Thymus (tissue), 2 donors: ENCODE data around the gene RHEB. TPM values are rescaled to one million over a fixed set of nuclear protein-coding genes. Genes with fewer than 3 reads are reported as not detected.

Experiments
- polyA plus RNA-seq: library from polyadenylated mRNA; stranded (reverse); fragments of 200-250 nt; gene quantifications from one replicate; pipeline ENCODE4 v1.2.3, GENCODE V29; 2013
- total RNA-seq: library from RNA; stranded (reverse); fragments of 120-200 nt; gene quantifications from one replicate; pipeline ENCODE4 v1.2.4, GENCODE V29; 2013
- donor health status: healthy.

Gene RHEB
- total and polyA plus RNA-seq, 2 donors = 90.8 to 115 TPM

Other genes starting within 250 kb of the RHEB start
- gene NUB1, start 178.1 kb downstream of the RHEB start, total RNA-seq = 69.8 TPM
- gene NUB1, start 178.1 kb downstream of the RHEB start, polyA plus RNA-seq = 48.5 TPM
- gene WDR86, start 109.9 kb downstream of the RHEB start, total RNA-seq = 5.0 TPM
- 1.3 TPM for gene WDR86, start 109.9 kb downstream of the RHEB start, polyA plus RNA-seq
- gene CRYGN, start 79.8 kb downstream of the RHEB start, total RNA-seq = 1.2 TPM
- 0.34 TPM for gene CRYGN, start 79.8 kb downstream of the RHEB start, polyA plus RNA-seq